Measurements from ENCODE around the gene CYP26C1.

CYP26C1 gene

GRCh38 chr10:93110472-93111146 is 50.0 kb downstream of the CYP26C1 start:
- H3K27ac ChIP-seq, result no peak overlapping the region
- TF ChIP-seq CTCF (conservative IDR thresholded peaks at IDR 0.05) (no peak), ZFX (IDR thresholded peaks at IDR 0.05) (no peak)

- TF ChIP-seq CTCF (conservative IDR thresholded peaks at IDR 0.05), result no peak
- TF ChIP-seq ZFX (IDR thresholded peaks at IDR 0.05), result no peak
- H3K27ac ChIP-seq, result no peak overlapping the region
These were observed 52.4 kb downstream of the CYP26C1 start for GRCh38 chr10:93113042-93113441.

- TF ChIP-seq CTCF (conservative IDR thresholded peaks at IDR 0.05) (peak; percentile 64), ZFX (IDR thresholded peaks at IDR 0.05) (no peak)
- H3K27ac ChIP-seq, result no peak overlapping the region
These were observed 55.2 kb downstream of the CYP26C1 start for GRCh38 chr10:93115661-93116383.

Data from C4-2B (cell line).